ENCODE measurements around the gene NCAM2. TPM values are rescaled to one million over a fixed set of nuclear protein-coding genes. Genes with fewer than 3 reads are reported as not detected.

The NCAM2 gene
- total RNA-seq, 1 experiment from 2014 or later: not detected

- no peak for DNase-seq (ENCODE audit: low read depth in 1 of 2, low spot score in 2 of 2)
- H3K4me1 ChIP-seq (replicated peaks): no peaks in the 10 kb centered on the region
- H3K4me3 ChIP-seq: no peak overlapping the region
- no peaks in the 10 kb centered on the region for H3K27me3 ChIP-seq (replicated peaks)
- H3K27ac ChIP-seq: no peak overlapping the region
- no peaks in the 10 kb centered on the region for H3K36me3 ChIP-seq
- no peaks in the 10 kb centered on the region for H3K9me3 ChIP-seq (replicated peaks)
Measured at GRCh38 chr21:21182401-21183010, 184.3 kb downstream of the NCAM2 start.

- no peak for DNase-seq (ENCODE audit: low read depth in 1 of 2, low spot score in 2 of 2)
- no peak overlapping the region for H3K4me3 ChIP-seq
- no peak overlapping the region for H3K27ac ChIP-seq
Measured at GRCh38 chr21:21183092-21183491, 184.9 kb downstream of the NCAM2 start.

GRCh38 chr21:21184771-21185528 lies 186.7 kb downstream of the NCAM2 start:
- DNase-seq (ENCODE audit: low read depth in 1 of 2, low spot score in 2 of 2): no peak
- H3K4me1 ChIP-seq (replicated peaks): no peaks in the 10 kb centered on the region
- no peak overlapping the region for H3K4me3 ChIP-seq
- no peaks in the 10 kb centered on the region for H3K36me3 ChIP-seq
- H3K27me3 ChIP-seq (replicated peaks): no peaks in the 10 kb centered on the region
- H3K9me3 ChIP-seq (replicated peaks): no peaks in the 10 kb centered on the region
- H3K27ac ChIP-seq: no peak overlapping the region

More at GRCh38 chr21:21183092-21183491, 184.9 kb downstream of the NCAM2 start:
- H3K36me3 ChIP-seq: no peaks in the 10 kb centered on the region
- H3K27me3 ChIP-seq (replicated peaks): no peaks in the 10 kb centered on the region
- H3K9me3 ChIP-seq (replicated peaks): no peaks in the 10 kb centered on the region
- no peaks in the 10 kb centered on the region for H3K4me1 ChIP-seq (replicated peaks)

- Histone ChIP-seq H3K4me3 (no peak overlapping the region), H3K4me1 (replicated peaks) (no peaks in the 10 kb centered on the region)
- no peak for DNase-seq (ENCODE audit: low read depth in 1 of 2, low spot score in 2 of 2)
Measured at GRCh38 chr21:21187579-21187978, 189.4 kb downstream of the NCAM2 start.

GRCh38 chr21:21188513-21189195 lies 190.4 kb downstream of the NCAM2 start:
- DNase-seq (ENCODE audit: low read depth in 1 of 2, low spot score in 2 of 2): no peak
- H3K27me3 ChIP-seq (replicated peaks): no peaks in the 10 kb centered on the region
- no peak overlapping the region for H3K4me3 ChIP-seq
- no peaks in the 10 kb centered on the region for H3K9me3 ChIP-seq (replicated peaks)
- H3K27ac ChIP-seq: no peak overlapping the region
- no peaks in the 10 kb centered on the region for H3K36me3 ChIP-seq
- H3K4me1 ChIP-seq (replicated peaks): no peaks in the 10 kb centered on the region

More at GRCh38 chr21:21187579-21187978, 189.4 kb downstream of the NCAM2 start:
- H3K9me3 ChIP-seq (replicated peaks): no peaks in the 10 kb centered on the region
- no peak overlapping the region for H3K27ac ChIP-seq
- H3K27me3 ChIP-seq (replicated peaks): no peaks in the 10 kb centered on the region
- H3K36me3 ChIP-seq: no peaks in the 10 kb centered on the region

- Histone ChIP-seq H3K4me1 (replicated peaks) (peaks cover 8% of the 10 kb centered on the region), H3K4me3 (no peak overlapping the region), H3K27me3 (replicated peaks) (no peaks in the 10 kb centered on the region), H3K36me3 (no peaks in the 10 kb centered on the region), H3K27ac (no peak overlapping the region), H3K9me3 (replicated peaks) (no peaks in the 10 kb centered on the region)
- no peak for DNase-seq (ENCODE audit: low read depth in 1 of 2, low spot score in 2 of 2)
Measured at GRCh38 chr21:21195417-21195943, 197.3 kb downstream of the NCAM2 start.

GRCh38 chr21:21196087-21196486 lies 197.9 kb downstream of the NCAM2 start:
- H3K4me1 ChIP-seq (replicated peaks): peaks cover 12% of the 10 kb centered on the region
- no peaks in the 10 kb centered on the region for H3K27me3 ChIP-seq (replicated peaks)
- H3K9me3 ChIP-seq (replicated peaks): no peaks in the 10 kb centered on the region
- H3K36me3 ChIP-seq: no peaks in the 10 kb centered on the region
- DNase-seq (ENCODE audit: low read depth in 1 of 2, low spot score in 2 of 2): no peak
- H3K4me3 ChIP-seq: no peak overlapping the region
- H3K27ac ChIP-seq: no peak overlapping the region

- Histone ChIP-seq H3K36me3 (no peaks in the 10 kb centered on the region), H3K9me3 (replicated peaks) (no peaks in the 10 kb centered on the region), H3K27me3 (replicated peaks) (no peaks in the 10 kb centered on the region), H3K4me3 (no peak overlapping the region), H3K4me1 (replicated peaks) (peaks cover 18% of the 10 kb centered on the region), H3K27ac (no peak overlapping the region)
- DNase-seq (ENCODE audit: low read depth in 1 of 2, low spot score in 2 of 2): no peak
Measured at GRCh38 chr21:21196848-21197247, 198.6 kb downstream of the NCAM2 start.

GRCh38 chr21:21199342-21200102 lies 201.3 kb downstream of the NCAM2 start:
- DNase-seq (ENCODE audit: low read depth in 1 of 2, low spot score in 2 of 2): no peak
- Histone ChIP-seq H3K27ac (peak overlapping the region; percentile 90), H3K4me1 (replicated peaks) (peaks cover 18% of the 10 kb centered on the region), H3K27me3 (replicated peaks) (no peaks in the 10 kb centered on the region), H3K36me3 (no peaks in the 10 kb centered on the region), H3K4me3 (no peak overlapping the region), H3K9me3 (replicated peaks) (no peaks in the 10 kb centered on the region)

GRCh38 chr21:21200103-21200938 lies 202.1 kb downstream of the NCAM2 start:
- Histone ChIP-seq H3K9me3 (replicated peaks) (no peaks in the 10 kb centered on the region), H3K4me1 (replicated peaks) (peaks cover 18% of the 10 kb centered on the region), H3K27me3 (replicated peaks) (no peaks in the 10 kb centered on the region), H3K36me3 (no peaks in the 10 kb centered on the region), H3K27ac (peak overlapping the region; percentile 90), H3K4me3 (0 out of 2 replicates have a peak overlapping the region, but pooled peaks have one; percentile 6)
- DNase-seq (ENCODE audit: low read depth in 1 of 2, low spot score in 2 of 2): peak; percentile 84 to 85

GRCh38 chr21:21200939-21201615 lies 202.9 kb downstream of the NCAM2 start:
- H3K4me3 ChIP-seq: 0 out of 2 replicates have a peak overlapping the region, but pooled peaks have one; percentile 6
- peak in 1 of 2 experiments; percentile 51 for DNase-seq (ENCODE audit: low read depth in 1 of 2, low spot score in 2 of 2)
- peaks cover 18% of the 10 kb centered on the region for H3K4me1 ChIP-seq (replicated peaks)
- H3K27me3 ChIP-seq (replicated peaks): no peaks in the 10 kb centered on the region
- H3K9me3 ChIP-seq (replicated peaks): no peaks in the 10 kb centered on the region
- H3K36me3 ChIP-seq: no peaks in the 10 kb centered on the region
- H3K27ac ChIP-seq: peak overlapping the region; percentile 90

- no peak overlapping the region for H3K27ac ChIP-seq
- DNase-seq (ENCODE audit: low read depth in 1 of 2, low spot score in 2 of 2): no peak
Measured at GRCh38 chr21:21203822-21204339, 205.7 kb downstream of the NCAM2 start.

More at GRCh38 chr21:21203822-21204339, 205.7 kb downstream of the NCAM2 start:
- H3K4me1 ChIP-seq (replicated peaks): peaks cover 18% of the 10 kb centered on the region
- H3K4me3 ChIP-seq: no peak overlapping the region
- H3K9me3 ChIP-seq (replicated peaks): no peaks in the 10 kb centered on the region
- H3K27me3 ChIP-seq (replicated peaks): no peaks in the 10 kb centered on the region
- H3K36me3 ChIP-seq: no peaks in the 10 kb centered on the region

All from SJSA1 (cell line).